CD4-positive, alpha-beta T cell treated with Interleukin-21 for 1 hour (primary cell): ENCODE results near the gene MFGE8.

Experiments
- DNase-seq: peaks from one replicate; pipeline ENCODE4 v3.0.0-alpha.2; 2020

MFGE8 gene

DNA sequence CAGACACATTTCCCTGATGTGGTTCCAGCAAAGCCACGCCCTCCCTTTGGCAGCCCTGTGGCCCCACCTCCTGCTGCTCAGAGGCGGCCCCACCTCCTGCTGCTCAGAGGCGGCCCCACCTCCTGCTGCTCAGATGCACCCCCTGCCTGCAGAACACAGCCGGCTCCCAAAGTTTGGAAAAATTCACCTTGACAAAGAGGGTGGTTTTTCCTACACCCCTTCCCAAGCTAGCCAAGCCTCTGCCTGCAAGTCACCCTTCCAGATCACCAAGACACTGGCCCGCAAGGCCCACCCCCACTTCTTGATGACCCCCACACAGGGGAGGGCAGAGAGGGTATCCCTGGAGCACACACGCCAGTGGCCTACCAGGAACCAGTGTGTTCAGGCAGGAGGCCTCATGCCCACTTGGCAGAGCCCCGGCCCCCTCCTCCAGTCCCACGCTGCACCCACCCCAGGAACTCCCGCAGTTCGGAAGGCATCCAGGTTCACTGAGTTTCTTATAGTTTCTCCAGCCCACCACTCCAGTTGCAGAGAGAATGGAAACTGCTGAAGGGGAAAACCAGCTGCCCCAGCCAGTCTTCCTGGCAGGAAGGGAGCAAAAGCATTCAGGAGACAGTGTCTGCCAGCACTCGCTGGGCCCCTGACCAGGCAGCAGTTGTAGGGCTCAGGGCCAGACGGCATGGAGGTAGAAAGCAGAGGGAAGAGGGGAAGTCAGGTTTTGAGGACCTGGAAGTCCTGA lies 15.6 kb downstream of the MFGE8 start:
- DNase-seq = peak; percentile 90

- DNase-seq = no peak
These were observed 16.1 kb downstream of the MFGE8 start for GRCh38 chr15:88897142-88897455.

DNA sequence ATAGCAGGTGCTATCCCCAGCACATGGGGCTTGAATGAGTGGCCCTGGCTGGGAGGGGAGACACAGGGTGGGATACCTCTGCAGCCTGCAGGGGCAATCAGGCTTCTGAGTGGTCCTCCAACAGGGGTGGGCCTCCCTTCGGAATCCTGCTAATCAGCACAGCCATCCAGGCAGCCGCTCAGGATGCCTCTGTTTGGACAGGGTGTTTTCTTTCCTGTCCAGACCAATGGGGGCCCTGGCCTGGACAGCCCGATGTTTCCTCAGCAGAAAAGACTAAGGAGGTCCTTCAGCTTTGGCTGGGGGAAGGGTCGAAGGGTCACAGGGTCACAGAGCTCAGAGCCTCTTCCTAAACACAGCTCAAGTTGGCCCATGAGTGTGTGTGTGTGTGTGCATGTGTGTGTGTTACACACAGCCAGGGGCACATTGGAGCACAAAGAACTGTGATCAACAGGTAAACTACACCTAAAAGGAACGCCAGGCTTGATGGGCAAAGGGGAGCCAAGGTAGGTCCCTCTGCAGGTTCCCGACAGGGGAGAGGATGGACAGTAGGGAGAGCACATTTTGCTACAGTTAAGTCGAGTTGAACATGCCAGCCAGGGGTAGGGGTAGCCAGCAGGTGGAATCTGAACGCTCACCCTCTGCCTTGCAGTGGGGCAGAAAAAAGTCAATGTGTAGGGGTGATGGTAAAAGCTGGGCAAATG lies 16.7 kb downstream of the MFGE8 start:
- DNase-seq = no peak

DNA sequence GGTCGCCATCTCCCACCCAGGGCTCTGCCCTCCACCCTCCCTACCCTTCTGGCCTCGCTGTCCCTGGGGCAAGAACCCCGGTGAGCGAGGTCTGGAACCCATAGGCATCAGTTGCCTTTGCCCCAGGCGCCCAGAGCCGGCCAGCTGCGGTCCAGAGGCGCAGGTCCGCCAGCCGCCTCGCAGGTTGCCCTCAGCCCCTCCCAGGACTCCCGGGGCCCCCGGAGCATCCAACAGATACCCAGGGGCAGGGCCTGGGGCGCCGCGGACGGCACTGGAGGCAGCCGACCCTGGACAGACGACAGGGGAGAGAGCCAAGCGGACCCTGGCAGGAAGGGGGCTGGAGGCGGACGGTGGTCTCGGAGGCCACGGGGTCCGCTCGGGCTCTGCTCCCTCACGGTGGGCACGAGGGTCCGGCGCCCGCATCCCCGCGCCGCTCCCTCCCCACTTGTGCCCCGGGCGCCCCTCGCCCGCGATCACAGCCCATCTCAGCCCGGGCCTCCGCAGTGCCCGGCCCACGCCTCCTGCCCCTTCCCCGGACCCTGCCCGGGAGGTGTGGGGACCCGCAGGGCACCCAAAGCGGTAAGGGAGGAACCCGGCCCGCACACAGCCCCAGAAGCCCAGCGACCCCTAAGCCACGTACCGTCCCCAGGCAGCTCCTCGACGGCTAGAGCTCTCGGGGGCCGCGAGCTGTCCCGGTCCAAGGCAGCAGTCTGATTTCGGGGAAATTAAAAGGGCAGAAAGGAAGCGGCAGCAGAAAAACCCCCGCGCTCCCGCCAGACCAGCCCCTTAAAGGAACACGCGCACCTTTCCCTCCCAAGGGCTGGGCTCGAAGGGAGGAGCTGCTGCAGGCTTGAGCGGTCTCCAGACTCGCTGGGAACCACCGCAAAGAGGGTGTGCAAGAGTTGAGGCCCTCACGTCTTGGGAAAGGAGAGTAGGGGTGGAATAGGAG lies 18.1 kb downstream of the MFGE8 start, which contains the start of gene HAPLN3:
TSS of gene HAPLN3 (minus strand) at position 726 of the 949 bp plus-strand sequence. CDS start 8,246 bp downstream, outside the sequence.
- peak; percentile 74 for DNase-seq

DNA sequence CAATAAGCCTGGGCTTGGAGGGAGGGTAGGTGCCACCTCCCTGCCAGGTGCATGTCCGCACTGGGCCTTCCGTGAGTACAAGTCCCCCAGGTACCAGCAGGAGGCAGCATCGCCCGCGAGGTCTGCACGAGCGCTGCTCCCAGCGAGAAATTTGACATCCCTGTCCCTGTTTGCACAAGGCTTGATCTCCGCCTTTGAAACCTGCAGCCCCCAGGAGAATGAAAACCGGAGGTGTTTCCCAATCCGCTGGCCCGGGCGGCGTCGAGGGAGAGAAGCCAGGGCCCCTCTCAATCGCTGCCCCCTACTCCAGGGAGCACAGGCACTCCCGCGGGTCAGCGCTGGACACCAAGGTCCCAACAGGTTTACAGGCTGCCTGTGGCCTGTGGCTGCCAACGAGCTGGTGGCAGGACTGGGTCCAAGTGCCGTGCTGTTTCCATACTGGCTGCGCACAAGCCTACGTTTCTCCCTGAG lies 18.8 kb downstream of the MFGE8 start:
- peak; percentile 88 for DNase-seq

- no peak for DNase-seq
These were observed 21.5 kb downstream of the MFGE8 start for GRCh38 chr15:88891540-88892254.

- DNase-seq = no peak
These were observed 22.7 kb downstream of the MFGE8 start for GRCh38 chr15:88890495-88890894.

DNA sequence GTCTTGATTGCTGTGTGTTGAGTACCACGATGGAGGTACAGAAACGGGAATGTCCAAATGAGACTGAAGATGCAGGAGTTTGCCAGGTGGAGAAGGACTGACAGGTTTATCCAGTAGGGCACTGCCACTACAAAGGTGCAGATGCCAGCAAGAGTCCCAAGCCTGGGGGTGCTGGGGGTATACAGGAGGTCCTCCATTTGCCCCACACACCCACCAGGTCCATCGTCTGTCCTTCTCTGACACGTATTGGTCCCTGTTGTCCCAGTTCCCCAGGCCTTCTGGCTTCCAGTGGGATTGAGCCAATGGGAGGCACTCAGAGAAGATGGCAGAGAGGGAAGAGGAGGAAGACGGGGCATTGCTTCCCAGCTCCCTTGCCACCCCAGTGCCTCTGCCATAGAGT lies 24.5 kb downstream of the MFGE8 start:
- DNase-seq = no peak

- no peak for DNase-seq
These were observed 26.1 kb downstream of the MFGE8 start for GRCh38 chr15:88887068-88887580.

DNA sequence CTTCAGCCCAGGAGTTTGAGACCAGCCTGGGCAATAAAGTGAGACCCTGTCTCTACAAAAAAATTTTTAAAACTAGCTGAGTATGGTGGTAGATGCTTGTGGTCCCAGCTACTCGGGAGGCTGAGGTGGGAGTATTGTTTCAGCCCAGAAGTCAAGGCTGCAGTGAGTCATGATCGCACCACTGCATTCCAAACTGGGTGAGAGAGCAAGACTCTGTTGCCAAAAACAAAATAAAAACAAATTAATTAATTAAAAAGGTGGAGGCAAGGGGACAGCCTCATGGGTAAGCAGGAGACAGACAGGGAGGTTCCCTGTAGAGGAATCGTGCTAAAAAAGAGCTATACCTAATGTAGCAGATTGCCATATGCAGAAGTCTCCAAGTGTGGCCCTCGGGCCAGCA lies 30.4 kb downstream of the MFGE8 start:
- no peak for DNase-seq

- DNase-seq = no peak
These were observed 31.4 kb downstream of the MFGE8 start for GRCh38 chr15:88881775-88882174.

- DNase-seq = no peak
These were observed 32.0 kb downstream of the MFGE8 start for GRCh38 chr15:88880944-88881740.

GRCh38 chr15:88878720-88879184 lies 34.4 kb downstream of the MFGE8 start:
- peak; percentile 35 for DNase-seq

GRCh38 chr15:88877906-88878305 lies 35.3 kb downstream of the MFGE8 start:
- no peak for DNase-seq

GRCh38 chr15:88877415-88877814 lies 35.8 kb downstream of the MFGE8 start:
- no peak for DNase-seq

GRCh38 chr15:88876573-88876972 lies 36.6 kb downstream of the MFGE8 start:
- no peak for DNase-seq

- DNase-seq = no peak
These were observed 38.5 kb downstream of the MFGE8 start for GRCh38 chr15:88874684-88875083.

- no peak for DNase-seq
These were observed 38.9 kb downstream of the MFGE8 start for GRCh38 chr15:88874275-88874674.

DNA sequence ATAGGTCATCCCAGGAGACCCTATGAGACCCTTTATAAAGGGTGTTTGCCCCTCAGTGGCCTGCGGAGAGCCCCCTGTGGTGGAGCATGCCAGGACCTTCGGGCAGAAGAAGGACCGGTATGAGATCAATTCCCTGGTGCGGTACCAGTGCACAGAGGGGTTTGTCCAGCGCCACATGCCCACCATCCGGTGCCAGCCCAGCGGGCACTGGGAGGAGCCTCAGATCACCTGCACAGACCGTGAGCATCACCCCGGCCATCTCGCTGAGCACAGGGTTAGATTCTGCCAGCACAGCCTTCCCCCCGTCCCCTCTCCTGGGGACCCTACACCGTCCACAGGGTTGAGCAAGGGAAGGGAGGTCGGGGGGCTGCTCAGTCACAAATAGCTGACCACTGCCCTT lies 39.4 kb downstream of the MFGE8 start:
- no peak for DNase-seq

DNA sequence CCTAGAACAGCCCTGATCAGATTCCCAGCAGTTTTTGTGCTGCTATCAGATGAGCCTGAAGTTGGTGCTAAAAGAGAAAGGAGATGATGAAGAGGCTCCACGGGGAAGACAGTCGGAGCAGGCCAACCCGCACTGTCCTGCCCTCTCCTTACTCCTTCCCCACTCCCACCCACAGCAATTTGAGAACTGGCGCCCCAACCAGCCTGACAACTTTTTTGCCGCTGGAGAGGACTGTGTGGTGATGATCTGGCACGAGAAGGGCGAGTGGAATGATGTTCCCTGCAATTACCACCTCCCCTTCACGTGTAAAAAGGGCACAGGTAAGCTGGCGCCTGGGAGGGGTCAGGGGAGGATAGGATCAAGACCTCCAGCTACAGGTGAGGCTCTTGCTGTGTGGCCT lies 40.5 kb downstream of the MFGE8 start:
- DNase-seq = no peak

DNA sequence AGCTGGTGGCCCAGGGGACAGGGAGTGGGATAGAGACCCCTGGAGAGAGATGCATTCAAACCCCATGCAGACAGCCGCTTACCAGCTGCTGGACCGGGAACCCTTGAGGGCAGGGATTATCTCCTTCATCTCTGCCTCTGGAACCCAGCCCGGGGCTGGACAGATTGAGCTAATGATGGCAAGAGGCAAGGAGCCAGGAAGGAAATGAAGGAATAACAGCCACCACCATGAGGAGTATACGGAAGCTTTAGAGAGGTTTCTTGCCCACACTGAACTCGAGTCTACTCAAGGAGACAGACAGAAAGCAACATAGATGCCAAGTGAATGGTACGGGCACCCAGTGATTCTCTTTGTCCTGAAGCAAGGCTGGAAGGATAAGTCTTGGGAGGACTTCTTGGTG lies 41.1 kb downstream of the MFGE8 start:
- no peak for DNase-seq
